ENCODE results near the gene RGS7.
"Not testable (repeated sequence)": the region's sequence is repeated elsewhere in the genome, so short reads cannot be mapped to it uniquely, and the experiment has no call there.

Gene RGS7

DNA sequence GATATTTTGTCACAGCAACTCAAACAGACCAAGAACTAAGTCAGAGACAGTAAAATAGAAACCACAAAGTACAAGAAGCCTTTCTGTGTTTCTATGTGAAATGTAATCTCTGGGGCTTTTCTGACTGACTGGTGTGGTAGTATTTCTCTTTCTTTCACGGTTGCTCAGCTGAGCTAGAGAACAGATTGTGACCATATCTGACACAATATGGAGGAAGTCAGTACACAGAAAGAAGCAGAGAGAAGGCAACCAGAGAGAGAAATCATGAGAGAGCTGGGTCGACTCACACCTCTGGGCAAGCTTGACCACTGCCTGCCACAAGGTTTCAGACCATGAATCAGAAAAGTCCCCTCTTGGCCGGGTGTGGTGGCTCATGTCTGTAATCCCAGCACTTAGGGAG, 536.2 kb downstream of the RGS7 start:
- DNase-seq = no peak

DNA sequence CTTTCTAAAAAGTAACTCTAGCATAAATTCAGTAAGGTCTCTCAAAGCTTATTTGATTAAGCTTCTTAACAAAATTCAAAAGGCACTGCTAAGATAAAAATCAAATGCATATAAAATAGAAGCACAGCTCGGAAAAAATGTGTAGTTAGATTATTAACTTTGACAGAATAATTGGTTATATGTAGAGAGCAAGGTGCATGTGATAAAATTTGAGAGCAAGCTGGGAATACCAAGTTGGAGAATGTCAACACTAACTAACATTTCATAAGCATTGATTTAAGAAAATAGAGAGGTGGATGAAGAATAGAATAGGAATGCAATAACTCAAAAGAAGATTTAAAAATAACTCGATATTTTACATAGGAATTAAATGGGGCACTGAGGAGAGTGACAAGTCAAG, 540.5 kb downstream of the RGS7 start:
- DNase-seq = no peak

DNA sequence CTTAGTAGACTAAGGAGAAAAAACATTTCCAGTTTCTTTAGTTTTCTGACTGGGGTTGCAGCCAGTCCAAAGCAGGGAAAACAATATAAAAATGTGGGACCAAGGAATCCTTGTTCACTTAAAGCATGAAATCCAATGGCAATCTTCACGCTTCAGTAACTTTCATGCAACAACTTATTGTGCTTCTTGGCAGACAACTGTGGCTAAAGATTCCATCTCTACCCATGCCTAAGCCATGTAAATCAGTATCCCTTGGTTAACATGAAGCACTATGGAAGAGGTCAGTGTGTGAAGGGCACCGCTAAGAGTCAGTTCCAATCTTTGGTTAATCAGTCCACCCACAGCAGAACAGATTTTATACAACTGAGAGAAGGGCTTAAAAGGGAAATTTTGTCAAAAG, 543.3 kb downstream of the RGS7 start:
- DNase-seq = no peak

DNA sequence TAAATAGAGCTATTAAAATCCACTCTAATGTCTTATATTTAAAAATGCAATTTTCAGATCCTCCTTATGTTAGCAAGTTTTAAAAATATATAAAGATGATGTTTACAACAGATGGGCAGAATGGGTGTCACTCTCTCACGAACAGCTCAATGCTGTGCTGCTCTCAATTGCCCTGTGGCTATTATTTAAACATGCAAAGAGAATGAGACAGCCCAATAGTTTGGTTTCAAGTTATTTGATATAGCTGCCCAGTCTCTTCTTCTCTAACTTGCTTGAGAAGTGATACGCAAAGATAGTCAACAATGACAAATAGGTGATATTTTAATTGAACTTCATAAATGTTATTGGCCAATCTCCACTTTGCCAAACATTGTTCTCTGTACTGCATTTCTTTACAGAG, 545.7 kb downstream of the RGS7 start:
- DNase-seq = no peak

DNA sequence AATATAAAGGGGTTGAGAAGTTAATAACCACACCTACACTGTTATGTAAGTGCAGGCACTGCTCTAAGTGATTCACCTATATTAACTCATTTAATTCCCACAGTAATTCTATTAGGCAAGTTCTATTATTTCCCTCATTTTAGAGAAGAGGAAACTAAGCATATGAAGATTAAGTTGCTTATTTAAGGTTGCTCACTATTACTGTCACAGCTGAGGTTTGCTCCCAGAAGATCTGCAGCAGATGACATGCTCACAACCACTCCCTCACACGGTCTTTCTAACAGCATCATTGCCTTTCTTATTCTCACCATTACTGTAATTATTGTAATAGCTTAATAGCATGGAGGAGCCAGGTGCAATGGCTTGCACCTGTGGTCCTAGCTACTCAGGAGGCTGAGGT, 548.6 kb downstream of the RGS7 start:
- DNase-seq = no peak

DNA sequence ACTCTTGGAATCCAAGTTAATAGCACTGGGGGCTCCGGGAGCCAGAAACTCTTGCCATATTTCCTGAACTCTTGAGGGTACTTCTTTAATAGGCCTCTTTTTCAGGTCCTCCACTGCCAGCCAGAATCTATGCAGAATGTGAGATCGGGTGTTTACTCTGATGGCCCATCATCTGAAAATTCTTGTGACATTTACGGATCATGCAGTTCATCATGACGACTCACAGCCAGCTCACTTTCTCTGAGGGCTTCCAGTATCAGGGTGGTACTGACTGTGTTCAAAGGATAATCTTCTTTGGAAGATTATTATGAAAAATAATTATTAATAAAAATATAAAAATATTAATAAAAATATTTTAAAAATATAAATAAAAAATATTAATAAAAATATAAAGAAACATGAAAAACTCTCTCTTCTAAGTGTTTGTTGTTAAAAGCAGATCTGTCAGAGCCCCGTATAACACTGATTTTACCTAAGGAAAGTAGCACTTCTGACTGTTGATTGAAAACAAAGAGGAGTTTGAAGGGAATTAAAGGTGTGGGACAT, 550.7 kb downstream of the RGS7 start:
- no peak for DNase-seq

DNA sequence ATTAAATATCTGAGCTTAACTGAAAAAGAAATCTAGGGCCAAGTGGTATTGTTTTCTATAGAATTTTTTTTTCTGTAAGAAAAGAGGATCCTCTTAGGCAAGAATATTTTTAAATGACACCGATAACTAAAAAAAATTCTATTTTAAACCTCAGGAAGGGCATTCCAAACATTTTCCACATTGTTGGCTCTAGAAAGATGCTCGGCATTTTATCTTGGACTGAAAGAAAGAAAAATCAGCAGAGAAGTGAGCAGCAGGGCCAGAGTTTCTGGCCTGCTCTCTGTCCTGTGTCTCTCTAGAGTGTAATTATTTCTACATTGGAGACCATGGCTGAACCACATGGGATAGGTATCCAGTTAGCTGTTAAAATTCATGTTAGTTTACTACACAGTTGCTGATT, 552.5 kb downstream of the RGS7 start:
- no peak for DNase-seq

DNA sequence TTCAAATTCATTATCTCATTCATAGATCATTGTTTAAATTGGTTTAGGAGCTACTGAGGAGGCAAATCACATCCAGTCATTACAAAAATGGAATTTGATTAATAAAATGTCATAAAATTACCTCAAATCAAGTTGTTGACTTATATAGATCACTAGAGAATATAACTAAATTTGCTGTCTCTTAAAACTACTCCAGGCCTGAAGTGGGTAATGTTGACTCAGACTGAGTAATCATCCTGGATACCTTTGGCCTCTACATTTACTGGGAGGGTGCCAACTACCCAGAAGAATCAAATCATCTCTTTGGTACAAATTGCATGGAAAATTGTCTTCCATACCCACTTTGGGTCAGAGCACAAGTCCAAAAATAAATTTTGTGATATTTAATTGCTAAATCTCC, 553.9 kb downstream of the RGS7 start:
- DNase-seq = no peak

DNA sequence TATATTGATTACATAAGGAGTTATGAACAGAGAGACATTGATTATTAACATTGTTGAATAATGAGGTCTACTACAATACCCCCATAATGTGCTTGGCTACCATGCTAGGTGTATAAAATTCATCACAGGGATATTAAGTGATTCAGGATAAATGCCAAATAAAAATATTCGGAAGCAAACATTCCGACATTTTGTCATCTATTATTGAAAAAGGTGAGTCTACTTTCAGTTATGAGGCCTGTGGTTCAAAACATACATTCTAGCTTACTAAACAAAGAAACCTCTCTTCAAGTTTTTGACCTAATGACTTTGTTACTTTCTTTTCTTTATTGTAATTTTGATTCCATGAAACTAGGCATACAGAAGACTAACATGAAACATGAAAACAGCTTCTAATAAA, 554.7 kb downstream of the RGS7 start:
- DNase-seq = no peak

DNA sequence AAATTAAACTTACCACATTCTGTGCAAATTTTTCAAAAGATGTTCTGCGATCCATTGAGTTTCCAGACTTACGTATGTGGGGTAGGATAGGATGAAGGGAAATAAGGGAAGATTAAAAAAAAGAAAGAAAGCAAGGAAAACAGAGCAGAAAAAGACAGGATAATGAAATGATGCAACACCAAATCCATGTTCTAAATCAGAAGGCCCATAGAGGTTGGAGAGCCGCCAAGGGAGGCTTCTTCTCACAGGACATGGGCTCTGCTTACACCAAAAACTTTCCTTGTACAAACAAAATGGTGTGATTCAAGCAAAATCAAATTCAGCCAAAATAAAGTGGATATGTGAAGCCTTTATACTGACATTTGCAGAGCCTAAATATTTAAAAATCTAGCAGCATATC, 555.6 kb downstream of the RGS7 start:
- DNase-seq = no peak

DNA sequence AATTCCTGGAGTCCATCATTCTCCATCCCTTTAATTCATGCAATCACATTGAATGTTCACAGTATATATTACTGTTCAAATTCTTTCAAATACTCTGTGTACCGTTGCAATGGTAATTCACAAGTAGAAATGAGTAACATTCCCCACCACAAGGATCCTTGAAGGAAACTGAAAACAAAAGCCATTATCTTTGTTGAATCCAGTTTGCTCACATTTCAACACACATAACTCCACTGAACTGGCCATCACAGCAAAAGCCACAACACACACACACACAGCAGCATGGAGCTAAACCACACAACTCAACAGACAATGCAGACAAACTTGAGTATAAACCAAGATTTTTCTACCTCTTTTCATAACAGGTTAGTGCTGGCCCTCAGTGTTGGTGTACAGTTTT, 556.7 kb downstream of the RGS7 start:
- no peak for DNase-seq

DNA sequence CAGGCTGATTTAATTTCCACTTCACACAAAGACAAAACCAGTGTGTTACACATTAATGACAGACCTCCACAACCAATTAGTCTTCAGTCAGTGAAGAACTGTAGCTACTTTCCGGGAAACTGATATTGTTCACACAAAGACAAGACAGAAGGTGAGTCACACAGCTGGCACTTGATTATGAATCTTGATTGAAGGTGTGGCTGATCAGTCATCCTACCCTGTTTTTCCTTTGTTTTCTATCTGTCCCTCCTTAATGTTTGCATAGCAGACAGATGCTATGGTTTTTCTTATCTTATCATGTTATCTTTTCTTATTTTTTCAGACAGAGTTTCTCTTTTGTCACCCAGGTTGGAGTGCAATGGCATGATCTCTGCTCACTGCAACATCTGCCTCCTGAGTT, 560.0 kb downstream of the RGS7 start:
- DNase-seq = no peak

DNA sequence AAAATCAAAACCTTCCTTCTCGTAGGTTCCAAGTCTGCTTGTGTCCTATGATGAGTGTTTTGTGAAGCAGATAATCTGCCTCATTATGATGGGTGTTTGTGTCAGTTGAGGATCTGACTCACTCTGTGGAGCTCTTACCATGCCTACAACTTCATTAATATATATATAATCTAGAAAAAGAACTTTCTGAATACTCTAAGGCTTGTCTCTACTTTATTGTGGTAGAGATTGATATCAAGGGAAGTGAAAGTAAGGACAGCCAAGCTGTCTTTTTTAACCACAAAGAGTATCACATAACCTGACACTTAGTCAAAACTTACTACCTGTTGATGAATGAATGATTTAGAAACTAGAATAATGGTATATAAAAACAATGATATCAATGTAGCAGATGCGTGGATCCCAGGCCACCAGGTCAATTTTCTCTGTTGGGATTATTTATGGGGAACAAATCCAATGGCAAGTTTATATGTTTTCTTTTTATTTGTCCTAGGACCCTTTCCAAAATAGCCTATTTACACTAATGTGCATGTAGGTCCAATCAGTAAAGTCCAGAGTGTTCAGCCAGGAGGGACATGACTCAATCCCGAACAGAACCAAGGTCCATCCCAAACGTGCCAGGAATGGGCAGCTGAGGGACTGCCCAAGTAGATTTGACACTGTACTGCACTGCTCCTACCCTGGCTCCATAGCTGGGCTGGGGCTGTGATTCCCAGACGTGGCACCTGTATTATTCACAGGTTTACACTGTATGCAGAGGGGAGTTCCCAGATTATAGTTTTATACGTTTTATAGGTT, 562.8 kb downstream of the RGS7 start:
- DNase-seq = no peak

DNA sequence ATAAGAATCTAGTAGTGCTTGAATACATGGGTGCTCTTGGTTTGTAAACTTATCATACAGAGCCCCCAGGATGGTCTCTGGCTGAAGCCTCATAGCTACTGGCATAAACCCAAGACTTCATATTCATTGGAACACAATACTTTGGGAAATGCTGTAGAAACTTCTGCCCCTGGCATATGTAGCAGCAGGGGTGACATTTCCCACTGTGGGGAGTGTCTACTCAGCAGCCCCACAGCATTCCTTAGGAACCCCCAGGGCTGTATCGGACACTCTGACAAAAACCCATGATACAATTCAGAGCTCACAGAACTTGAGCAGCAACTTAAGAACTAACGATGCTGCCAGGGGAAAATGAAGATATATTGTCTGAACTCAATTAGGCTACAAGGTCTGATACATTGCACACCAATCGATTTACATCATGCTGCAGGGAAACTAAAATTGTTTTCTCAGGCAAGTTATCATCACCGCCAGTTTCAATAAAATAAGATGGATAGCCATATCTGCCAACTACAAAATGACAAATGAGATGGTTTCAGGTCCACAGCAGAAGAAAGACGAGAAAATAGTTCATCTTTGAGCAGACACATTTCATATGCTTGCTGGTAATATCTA, 564.0 kb downstream of the RGS7 start:
- DNase-seq = no peak

DNA sequence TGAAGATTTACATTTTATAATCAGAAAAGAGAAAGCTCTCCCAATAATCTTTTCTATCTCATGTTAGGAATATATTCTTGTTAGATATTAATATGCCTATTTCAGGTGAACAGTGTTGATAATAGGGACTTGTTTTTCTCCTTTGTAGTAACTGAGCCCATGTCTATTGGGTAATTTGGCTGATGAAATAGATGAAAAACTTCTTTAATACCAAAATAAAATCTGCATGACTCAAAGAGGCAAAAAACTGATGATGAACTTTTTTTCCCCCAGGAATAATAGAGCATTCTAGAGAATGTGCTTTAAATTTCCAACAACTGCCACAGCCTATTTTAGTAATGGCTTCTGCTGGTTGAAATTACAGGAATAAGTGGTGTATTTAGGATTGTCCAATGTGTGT, 566.1 kb downstream of the RGS7 start:
- DNase-seq = no peak

DNA sequence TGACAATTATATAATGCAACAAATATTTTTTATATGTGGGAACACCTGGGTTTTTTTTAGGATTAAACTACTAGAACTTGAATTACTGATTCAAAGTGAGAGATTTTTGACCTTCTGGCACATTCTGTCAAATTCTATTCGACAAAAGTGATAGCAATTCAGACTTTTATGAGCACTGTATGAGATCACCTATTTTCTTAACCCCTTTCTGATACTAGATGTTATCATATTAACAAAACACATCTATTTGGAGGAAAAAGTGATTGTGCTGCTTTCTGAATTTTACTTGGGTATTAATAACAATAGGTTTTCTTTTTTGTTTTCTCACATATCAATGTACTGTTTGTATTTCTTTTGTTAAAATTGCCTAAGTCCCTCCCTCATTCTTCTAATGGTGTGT, 570.1 kb downstream of the RGS7 start:
- DNase-seq = no peak

DNA sequence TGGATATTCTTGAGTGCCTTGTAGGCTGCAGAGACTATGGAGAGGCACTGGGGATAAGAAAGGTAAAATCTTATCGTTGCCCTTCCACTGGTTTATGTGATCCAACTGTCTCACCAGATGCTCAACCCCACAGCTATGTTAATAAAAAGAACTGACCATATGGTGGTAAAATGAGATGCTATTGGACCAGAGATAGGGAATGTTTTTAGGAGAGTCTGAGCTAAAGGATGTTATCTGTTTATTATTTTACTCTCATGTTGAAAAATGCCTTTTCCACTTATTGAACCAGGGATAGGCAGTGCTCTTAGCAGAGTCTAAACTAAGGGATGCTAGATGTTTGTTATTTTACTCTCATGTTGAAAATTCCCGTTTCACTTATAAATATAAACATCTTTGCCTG, 572.2 kb downstream of the RGS7 start:
- peak; percentile 83 to 93 for DNase-seq

DNA sequence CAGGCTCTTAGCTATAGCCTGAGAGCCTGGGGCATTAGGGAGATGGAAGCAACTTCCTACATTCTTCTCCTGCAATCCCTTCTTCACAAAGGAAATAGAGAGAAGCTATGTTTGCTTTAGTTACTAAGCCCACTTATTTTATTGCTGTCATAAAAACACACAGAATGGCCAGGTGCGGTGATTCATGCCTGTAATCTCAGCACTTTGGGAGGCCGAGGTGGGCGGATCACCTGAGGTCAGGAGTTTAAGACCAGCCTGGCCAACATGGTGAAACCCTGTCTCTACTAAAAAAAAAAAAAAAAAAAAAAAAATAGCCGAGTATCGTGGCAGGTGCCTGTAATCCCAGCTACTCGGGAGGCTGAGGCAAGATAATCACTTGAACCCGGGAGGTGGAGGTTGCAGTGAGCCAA, 573.3 kb downstream of the RGS7 start:
- DNase-seq = not testable (repeated sequence)

DNA sequence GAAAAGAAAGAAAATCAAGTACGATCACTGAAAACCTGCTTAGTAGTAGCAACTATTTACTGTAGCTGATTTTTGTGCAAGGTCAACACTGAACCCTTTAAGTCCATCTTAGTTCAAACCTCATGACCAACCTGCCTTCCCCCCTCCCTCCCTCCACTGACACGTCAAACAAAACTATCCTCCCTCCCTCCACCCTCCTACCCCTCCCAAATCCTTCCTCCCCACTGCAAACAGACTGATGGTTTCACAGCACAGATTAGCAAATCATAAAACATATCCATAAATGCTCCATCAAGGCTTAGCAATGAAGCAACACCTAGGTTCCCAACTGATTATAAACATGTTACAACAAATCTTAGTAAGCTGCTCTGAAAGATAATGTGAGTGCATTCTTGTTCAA, 580.8 kb downstream of the RGS7 start:
- no peak for DNase-seq

DNA sequence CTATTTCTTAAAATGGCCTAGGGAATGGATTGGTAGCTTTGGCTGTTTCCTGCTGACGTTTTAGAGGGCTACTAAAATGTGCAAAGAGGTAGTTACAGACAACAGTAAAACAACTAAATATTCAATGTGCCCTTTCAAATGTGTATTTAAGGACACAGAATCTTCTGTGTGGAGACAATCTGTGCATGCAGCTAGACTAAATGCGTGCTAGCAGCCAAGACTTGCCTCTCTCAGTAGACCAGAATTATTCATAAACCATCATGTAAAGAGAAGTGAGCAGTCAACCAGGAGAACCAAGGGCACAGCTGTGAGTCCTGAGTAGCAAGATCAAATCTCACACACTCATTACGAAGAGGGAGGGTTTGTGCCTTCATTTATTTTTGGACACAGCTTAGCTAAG, 584.9 kb downstream of the RGS7 start:
- no peak for DNase-seq

DNA sequence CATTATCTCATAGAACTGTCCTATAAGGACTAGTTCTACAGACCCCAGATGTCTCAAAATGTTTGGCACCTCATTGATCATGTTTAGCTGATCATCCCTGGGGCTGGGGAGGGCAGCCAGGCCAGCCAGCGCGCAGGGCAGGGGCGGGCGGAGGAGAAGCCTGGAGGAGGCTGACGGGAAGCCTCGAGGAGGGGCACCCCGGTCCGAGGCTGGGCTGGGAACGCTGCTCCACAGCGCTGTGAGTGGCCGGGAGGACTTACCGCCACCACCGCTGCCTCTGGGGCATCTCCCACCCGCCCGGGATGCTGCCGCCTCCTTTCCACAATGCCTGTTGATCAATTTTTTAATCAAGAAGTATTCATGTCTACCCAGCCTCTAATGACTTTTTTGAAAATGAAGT, 585.6 kb downstream of the RGS7 start:
- no peak for DNase-seq

DNA sequence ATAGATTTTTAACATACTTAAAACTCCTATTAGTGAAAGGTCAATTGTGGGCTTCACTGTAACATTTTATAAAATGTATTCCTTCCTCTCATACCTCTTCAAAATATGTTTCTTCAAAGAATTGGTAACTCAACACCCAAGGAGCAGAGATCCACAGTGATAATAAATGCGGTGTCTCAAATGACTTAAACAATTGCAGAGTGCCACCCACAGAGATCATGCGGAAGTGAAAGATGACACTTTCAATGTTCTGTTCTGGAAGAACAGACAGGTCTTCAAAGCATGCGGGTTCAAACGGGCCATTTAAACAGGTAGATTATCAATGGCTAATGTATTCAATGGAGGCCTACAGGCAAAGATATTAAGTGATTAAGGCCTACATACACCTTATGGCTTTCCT, 588.0 kb downstream of the RGS7 start:
- DNase-seq = peak in 1 of 2 experiments; percentile 8

DNA sequence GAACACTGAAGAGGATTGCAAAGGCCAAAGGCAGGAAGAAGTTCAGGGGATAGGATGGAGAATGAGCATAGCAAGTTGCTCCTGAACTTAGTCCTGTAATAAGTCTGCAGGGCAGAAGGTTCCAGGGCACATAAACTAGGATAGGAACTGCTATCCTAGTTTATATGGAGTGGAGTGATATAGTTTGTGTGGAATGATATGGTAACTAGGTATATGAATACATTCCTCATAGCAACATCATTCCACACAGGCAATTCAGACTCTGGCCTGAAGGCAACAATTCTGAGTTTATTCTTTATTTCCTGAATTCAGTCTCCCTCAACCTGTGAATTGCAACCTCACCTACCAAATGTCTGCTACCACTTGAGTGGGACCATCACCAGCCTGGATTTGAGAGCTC, 590.2 kb downstream of the RGS7 start:
- no peak for DNase-seq

DNA sequence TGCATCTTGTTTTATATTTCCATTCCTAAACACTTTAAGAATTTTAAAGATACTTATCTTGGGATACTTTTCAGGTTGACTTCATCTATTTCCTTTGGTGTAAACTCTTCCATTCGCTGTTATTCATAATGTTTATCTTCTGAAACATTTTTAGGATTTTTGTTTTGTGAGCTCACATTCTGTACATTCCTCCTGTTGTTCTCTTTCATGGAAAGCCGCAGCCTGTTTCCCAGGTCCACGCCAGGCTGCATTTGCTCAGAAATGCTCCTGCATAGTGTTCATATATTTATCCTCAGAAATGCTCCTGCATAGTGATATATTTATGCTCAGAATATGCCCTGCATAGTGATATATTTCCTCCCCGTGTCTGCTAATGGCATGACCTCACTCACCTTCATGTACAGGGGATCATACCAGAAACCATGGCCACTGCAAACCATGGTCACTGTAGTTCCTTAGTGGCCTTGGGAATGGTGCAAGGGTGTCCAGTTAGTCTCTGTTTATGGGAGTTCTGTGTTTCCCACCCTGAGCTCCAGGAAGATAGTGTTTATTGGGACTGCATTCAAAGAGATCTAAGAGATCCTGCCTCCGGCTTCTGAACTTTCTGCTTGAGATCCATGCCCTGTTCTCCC, 591.2 kb downstream of the RGS7 start:
- DNase-seq = no peak

All from NCI-H524 (cell line).